Suprapubic skin (tissue), 4 donors: ENCODE results near the gene VILL.

Experiments used
- EP300 ChIP-seq: sonication (generic); formaldehyde crosslinking; IDR thresholded peaks from one replicate; pipeline ENCODE4 v1.6.1; 2017; ENCODE audit warnings: antibody characterized with exemption
- POLR2A ChIP-seq, 2 donors: fragments of 450-650 bp; IDR thresholded peaks; one replicate each; pipeline ENCODE4 v1.6.1; 2017; ENCODE audit warnings: antibody characterized with exemption in 2 of 2, mild to moderate bottlenecking in 2 of 2, moderate library complexity in 2 of 2
- POLR2AphosphoS5 ChIP-seq, 3 donors: sonication (generic); formaldehyde crosslinking; IDR thresholded peaks; one replicate each; pipeline ENCODE4 v1.6.1; 2017; ENCODE audit warnings: antibody characterized with exemption in 3 of 3
- TF ChIP-seq, protein P1 (sequence below), 2 donors: fragments of 200-600 bp in 1 of 2; fragments of 450-650 bp in 1 of 2; sonication (generic) in 1 of 2; IDR thresholded peaks; one replicate each; pipeline ENCODE4 v1.5.1; 2016 to 2019; ENCODE audit warnings: antibody characterized with exemption in 2 of 2, mild to moderate bottlenecking in 1 of 2, moderate library complexity in 1 of 2

DNA sequence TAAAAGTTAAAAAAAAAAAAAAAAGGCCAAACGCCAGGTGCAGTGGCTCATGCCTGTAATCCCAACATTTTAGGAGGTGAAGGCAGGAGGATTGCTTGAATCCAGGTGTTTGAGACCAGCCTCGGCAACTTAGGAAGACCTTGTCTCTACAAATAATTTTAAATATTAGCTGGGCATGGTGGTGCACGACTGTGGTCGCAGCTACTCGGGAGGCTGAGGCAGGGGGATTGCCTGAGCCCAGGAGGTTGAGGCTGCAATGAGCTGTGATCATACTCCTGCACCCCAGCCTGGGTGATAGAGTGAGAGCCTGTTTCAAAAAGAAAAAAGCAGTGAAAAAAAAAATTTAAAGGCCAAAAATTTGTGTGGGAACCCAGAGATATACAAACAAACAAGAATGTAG, 45.7 kb downstream of the VILL start:
- TF ChIP-seq, protein P1, sequence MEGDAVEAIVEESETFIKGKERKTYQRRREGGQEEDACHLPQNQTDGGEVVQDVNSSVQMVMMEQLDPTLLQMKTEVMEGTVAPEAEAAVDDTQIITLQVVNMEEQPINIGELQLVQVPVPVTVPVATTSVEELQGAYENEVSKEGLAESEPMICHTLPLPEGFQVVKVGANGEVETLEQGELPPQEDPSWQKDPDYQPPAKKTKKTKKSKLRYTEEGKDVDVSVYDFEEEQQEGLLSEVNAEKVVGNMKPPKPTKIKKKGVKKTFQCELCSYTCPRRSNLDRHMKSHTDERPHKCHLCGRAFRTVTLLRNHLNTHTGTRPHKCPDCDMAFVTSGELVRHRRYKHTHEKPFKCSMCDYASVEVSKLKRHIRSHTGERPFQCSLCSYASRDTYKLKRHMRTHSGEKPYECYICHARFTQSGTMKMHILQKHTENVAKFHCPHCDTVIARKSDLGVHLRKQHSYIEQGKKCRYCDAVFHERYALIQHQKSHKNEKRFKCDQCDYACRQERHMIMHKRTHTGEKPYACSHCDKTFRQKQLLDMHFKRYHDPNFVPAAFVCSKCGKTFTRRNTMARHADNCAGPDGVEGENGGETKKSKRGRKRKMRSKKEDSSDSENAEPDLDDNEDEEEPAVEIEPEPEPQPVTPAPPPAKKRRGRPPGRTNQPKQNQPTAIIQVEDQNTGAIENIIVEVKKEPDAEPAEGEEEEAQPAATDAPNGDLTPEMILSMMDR (IDR thresholded peaks at IDR 0.05) = no peak
- TF ChIP-seq POLR2AphosphoS5 (IDR thresholded peaks at IDR 0.05) (no peak), POLR2A (IDR thresholded peaks at IDR 0.05) (no peak), EP300 (no peak)
